Smooth muscle cell (in vitro differentiated cells): ENCODE results near the gene BIRC2. TPM values are rescaled to one million over a fixed set of nuclear protein-coding genes. Genes with fewer than 3 reads are reported as not detected.

ENCODE experiments used
- DNase-seq: peaks from one replicate; lab custom pipeline; 2025; ENCODE audit not compliant: unreplicated experiment; lab: John Stamatoyannopoulos, UW
- H2AFZ ChIP-seq: fragments of 200-600 bp; sonication (generic); 2 replicates; pipeline ENCODE4 v1.6.0; 2016; ENCODE audit warnings: antibody characterized with exemption, low read depth, mild to moderate bottlenecking
- H3F3A ChIP-seq: fragments of 200-600 bp; sonication (generic); 2 replicates; pipeline ENCODE4 v1.6.0; 2017; ENCODE audit warnings: antibody characterized with exemption, low read depth
- H3K27ac ChIP-seq: fragments of 200-600 bp; sonication (generic); 2 replicates; pipeline ENCODE4 v1.5.1; 2016; ENCODE audit warnings: low read depth, mild to moderate bottlenecking
- H3K27me3 ChIP-seq: fragments of 200-600 bp; sonication (generic); 2 replicates; pipeline ENCODE4 v1.6.1; 2016; ENCODE audit warnings: low read depth, mild to moderate bottlenecking
- H3K36me3 ChIP-seq: fragments of 200-600 bp; sonication (generic); 2 replicates; pipeline ENCODE4 v1.5.1; 2016; ENCODE audit warnings: low read depth
- H3K4me1 ChIP-seq: fragments of 200-600 bp; sonication (generic); 2 replicates; pipeline ENCODE4 v1.5.1; 2016; ENCODE audit warnings: low read depth
- H3K4me2 ChIP-seq: fragments of 200-600 bp; sonication (generic); 2 replicates; pipeline ENCODE4 v1.6.0; 2016; ENCODE audit warnings: mild to moderate bottlenecking
- H3K4me3 ChIP-seq: fragments of 200-600 bp; sonication (generic); 2 replicates; pipeline ENCODE4 v1.5.1; 2016; ENCODE audit warnings: mild to moderate bottlenecking
- H3K79me2 ChIP-seq: fragments of 200-600 bp; sonication (generic); 2 replicates; pipeline ENCODE4 v1.6.0; 2016; ENCODE audit warnings: low read depth, mild to moderate bottlenecking
- H3K9ac ChIP-seq: fragments of 200-600 bp; sonication (generic); 2 replicates; pipeline ENCODE4 v1.6.0; 2016; ENCODE audit warnings: low read depth
- H3K9me3 ChIP-seq: fragments of 200-600 bp; sonication (generic); replicated peaks from 2 replicates; pipeline ENCODE4 v1.5.1; 2016; ENCODE audit warnings: low read depth
- H4K20me1 ChIP-seq: fragments of 200-600 bp; sonication (generic); 2 replicates; pipeline ENCODE4 v1.6.0; 2016; ENCODE audit warnings: low read depth
- CTCF ChIP-seq: fragments of 200-600 bp; sonication (generic); IDR thresholded peaks from 2 replicates; pipeline ENCODE4 v1.5.1; 2017; ENCODE audit warnings: borderline replicate concordance, mild to moderate bottlenecking, antibody characterized with exemption; ENCODE audit not compliant: insufficient read depth, poor library complexity, severe bottlenecking
- WGBS: methylation state at CpG from one replicate; pipeline ENCODE4 v1.1.7; 2016; ENCODE audit warnings: low lambda C conversion rate; 5-methylcytosine and 5-hydroxymethylcytosine counted together
- polyA plus RNA-seq: library from polyadenylated mRNA; unstranded; fragments of >200 nt; fragmentation: Nextera tagmentation; extraction: Ambion mirVana; gene quantifications from 2 replicates; pipeline ENCODE4 v1.2.1, GENCODE V29; 2016
- total RNA-seq: library from RNA; depleted of rRNA; stranded (reverse); fragments of >200 nt; gene quantifications from 2 replicates; pipeline ENCODE4 v1.2.3, GENCODE V29; 2014

The BIRC2 gene
- total and polyA plus RNA-seq, 2 experiments from 2014 or later = 46.3 to 170 TPM

- DNase-seq = no peak
- H3K27me3 ChIP-seq = no peaks in the 10 kb centered on the region
- no peak overlapping the region for H3K27ac ChIP-seq
- no peaks in the 10 kb centered on the region for H3K4me1 ChIP-seq
- no peak overlapping the region for H2AFZ ChIP-seq
- H3K79me2 ChIP-seq = no peaks in the 10 kb centered on the region
- H3K36me3 ChIP-seq = no peaks in the 10 kb centered on the region
- 73% methylated on average over 15 of the region's 15 CpGs for WGBS
- H3K9ac ChIP-seq = no peak overlapping the region
- no peaks in the 10 kb centered on the region for H3F3A ChIP-seq
- peaks cover 2% of the 10 kb centered on the region for H4K20me1 ChIP-seq
- no peak overlapping the region for H3K4me2 ChIP-seq
- H3K4me3 ChIP-seq = no peak overlapping the region
- H3K9me3 ChIP-seq = no peaks in the 10 kb centered on the region
- TF ChIP-seq CTCF = no peak
These were observed 37.5 kb downstream of the BIRC2 start for GRCh38 chr11:102384419-102385079.

- H3K9me3 ChIP-seq = no peaks in the 10 kb centered on the region
- 89% methylated on average over 5 of the region's 5 CpGs for WGBS
These were observed 38.3 kb downstream of the BIRC2 start for GRCh38 chr11:102385085-102386007.

GRCh38 chr11:102386136-102386734, 39.2 kb downstream of the BIRC2 start:
- no peaks in the 10 kb centered on the region for H3K36me3 ChIP-seq
- H3K9ac ChIP-seq = no peak overlapping the region
- TF ChIP-seq CTCF = no peak
- no peak overlapping the region for H3K4me3 ChIP-seq
- H3F3A ChIP-seq = no peaks in the 10 kb centered on the region
- H3K79me2 ChIP-seq = peaks cover 3% of the 10 kb centered on the region
- no peaks in the 10 kb centered on the region for H3K4me1 ChIP-seq
- H3K9me3 ChIP-seq = no peaks in the 10 kb centered on the region
- no peak overlapping the region for H3K4me2 ChIP-seq
- H2AFZ ChIP-seq = no peak overlapping the region
- no peak for DNase-seq
- H4K20me1 ChIP-seq = peaks cover 11% of the 10 kb centered on the region
- WGBS = 87% methylated on average over 2 of the region's 2 CpGs
- H3K27ac ChIP-seq = peak overlapping the region; percentile 5
- H3K27me3 ChIP-seq = no peaks in the 10 kb centered on the region

More at GRCh38 chr11:102385085-102386007, 38.3 kb downstream of the BIRC2 start:
- peaks cover 4% of the 10 kb centered on the region for H4K20me1 ChIP-seq
- H3K27me3 ChIP-seq = no peaks in the 10 kb centered on the region
- DNase-seq = no peak
- no peak overlapping the region for H3K4me3 ChIP-seq
- no peaks in the 10 kb centered on the region for H3K4me1 ChIP-seq
- H3K79me2 ChIP-seq = no peaks in the 10 kb centered on the region
- H3F3A ChIP-seq = no peaks in the 10 kb centered on the region
- H3K36me3 ChIP-seq = no peaks in the 10 kb centered on the region
- no peak overlapping the region for H3K27ac ChIP-seq
- no peak overlapping the region for H3K4me2 ChIP-seq
- H2AFZ ChIP-seq = no peak overlapping the region
- no peak for TF ChIP-seq CTCF
- H3K9ac ChIP-seq = no peak overlapping the region
